A549 (cell line): ENCODE results near the gene TYRP1.

ENCODE experiments used
- CEBPB ChIP-seq, 2 experiments: fragments of >200 bp in 1 of 2; sonication (Bioruptor Twin) in 1 of 2; formaldehyde crosslinking in 1 of 2; IDR thresholded peaks; 2 replicates each; pipeline ENCODE4 v1.6.1; 2012 to 2016
- EP300 ChIP-seq, 2 experiments: fragments of >200 bp; sonication (Bioruptor Twin); formaldehyde crosslinking; IDR thresholded peaks; 2 replicates in 1 of 2; 3 replicates in 1 of 2; pipeline ENCODE4 v1.6.1; 2016 to 2017
- MYC ChIP-seq: IDR thresholded peaks from 2 replicates; pipeline ENCODE4 v1.6.1; 2012; ENCODE audit warnings: mild to moderate bottlenecking, inconsistent platforms, low read length, improper control_type of control experiment, borderline replicate concordance
- POLR2A ChIP-seq: IDR thresholded peaks from 2 replicates; pipeline ENCODE4 v1.6.1; 2012; ENCODE audit warnings: mild to moderate bottlenecking, low read length
- RFX5 ChIP-seq: fragments of 450-650 bp; IDR thresholded peaks from 2 replicates; pipeline ENCODE4 v1.7.1; 2014; ENCODE audit warnings: antibody characterized with exemption, mild to moderate bottlenecking, moderate library complexity
- TP53 ChIP-seq: fragments of 250-450 bp; sonication (Bioruptor Pico); IDR thresholded peaks from 2 replicates; pipeline ENCODE4 v1.5.0; 2021; ENCODE audit warnings: mild to moderate bottlenecking, moderate library complexity
- TF ChIP-seq, protein P1 (sequence below): fragments of >200 bp; sonication (Bioruptor Twin); formaldehyde crosslinking; IDR thresholded peaks from 3 replicates; pipeline ENCODE4 v1.5.1; 2016
- TF ChIP-seq, protein P2 (sequence below): IDR thresholded peaks from 2 replicates; pipeline ENCODE4 v1.6.1; 2012
- TF ChIP-seq, protein P3 (sequence below): fragments of 200-600 bp; sonication (generic); IDR thresholded peaks from 2 replicates; pipeline ENCODE4 v1.6.1; 2016; ENCODE audit warnings: antibody characterized with exemption, mild to moderate bottlenecking, moderate library complexity

DNA sequence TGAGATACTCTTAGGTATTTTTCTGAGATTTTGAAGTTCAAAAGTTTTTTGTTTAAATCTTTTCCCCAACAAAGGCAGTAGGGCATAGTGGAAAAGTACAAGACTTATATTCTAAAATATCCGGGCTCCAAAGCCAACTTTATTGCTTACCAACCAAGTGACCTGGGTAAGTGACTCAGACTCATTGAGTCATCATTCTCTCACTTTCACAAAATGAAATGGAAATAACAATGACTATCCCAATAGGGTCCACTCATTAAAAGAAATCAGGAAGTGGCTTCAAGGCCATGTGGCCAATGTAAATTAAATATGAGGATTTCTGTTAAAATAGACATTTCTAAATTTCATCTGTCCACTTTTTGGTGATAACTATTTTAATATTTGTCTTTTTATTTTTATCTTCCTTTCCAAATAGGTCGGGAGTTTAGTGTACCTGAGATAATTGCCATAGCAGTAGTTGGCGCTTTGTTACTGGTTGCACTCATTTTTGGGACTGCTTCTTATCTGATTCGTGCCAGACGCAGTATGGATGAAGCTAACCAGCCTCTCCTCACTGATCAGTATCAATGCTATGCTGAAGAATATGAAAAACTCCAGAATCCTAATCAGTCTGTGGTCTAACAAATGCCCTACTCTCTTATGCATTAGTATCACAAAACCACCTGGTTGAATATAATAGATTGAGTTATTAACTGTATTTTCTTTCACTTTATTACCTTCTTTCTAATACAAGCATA, 15.5 kb downstream of the TYRP1 start:
- TF ChIP-seq, protein P1, sequence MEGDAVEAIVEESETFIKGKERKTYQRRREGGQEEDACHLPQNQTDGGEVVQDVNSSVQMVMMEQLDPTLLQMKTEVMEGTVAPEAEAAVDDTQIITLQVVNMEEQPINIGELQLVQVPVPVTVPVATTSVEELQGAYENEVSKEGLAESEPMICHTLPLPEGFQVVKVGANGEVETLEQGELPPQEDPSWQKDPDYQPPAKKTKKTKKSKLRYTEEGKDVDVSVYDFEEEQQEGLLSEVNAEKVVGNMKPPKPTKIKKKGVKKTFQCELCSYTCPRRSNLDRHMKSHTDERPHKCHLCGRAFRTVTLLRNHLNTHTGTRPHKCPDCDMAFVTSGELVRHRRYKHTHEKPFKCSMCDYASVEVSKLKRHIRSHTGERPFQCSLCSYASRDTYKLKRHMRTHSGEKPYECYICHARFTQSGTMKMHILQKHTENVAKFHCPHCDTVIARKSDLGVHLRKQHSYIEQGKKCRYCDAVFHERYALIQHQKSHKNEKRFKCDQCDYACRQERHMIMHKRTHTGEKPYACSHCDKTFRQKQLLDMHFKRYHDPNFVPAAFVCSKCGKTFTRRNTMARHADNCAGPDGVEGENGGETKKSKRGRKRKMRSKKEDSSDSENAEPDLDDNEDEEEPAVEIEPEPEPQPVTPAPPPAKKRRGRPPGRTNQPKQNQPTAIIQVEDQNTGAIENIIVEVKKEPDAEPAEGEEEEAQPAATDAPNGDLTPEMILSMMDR = no peak
- TF ChIP-seq POLR2A = no peak
- TF ChIP-seq, protein P2, sequence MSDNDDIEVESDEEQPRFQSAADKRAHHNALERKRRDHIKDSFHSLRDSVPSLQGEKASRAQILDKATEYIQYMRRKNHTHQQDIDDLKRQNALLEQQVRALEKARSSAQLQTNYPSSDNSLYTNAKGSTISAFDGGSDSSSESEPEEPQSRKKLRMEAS = no peak
- TF ChIP-seq, protein P3, sequence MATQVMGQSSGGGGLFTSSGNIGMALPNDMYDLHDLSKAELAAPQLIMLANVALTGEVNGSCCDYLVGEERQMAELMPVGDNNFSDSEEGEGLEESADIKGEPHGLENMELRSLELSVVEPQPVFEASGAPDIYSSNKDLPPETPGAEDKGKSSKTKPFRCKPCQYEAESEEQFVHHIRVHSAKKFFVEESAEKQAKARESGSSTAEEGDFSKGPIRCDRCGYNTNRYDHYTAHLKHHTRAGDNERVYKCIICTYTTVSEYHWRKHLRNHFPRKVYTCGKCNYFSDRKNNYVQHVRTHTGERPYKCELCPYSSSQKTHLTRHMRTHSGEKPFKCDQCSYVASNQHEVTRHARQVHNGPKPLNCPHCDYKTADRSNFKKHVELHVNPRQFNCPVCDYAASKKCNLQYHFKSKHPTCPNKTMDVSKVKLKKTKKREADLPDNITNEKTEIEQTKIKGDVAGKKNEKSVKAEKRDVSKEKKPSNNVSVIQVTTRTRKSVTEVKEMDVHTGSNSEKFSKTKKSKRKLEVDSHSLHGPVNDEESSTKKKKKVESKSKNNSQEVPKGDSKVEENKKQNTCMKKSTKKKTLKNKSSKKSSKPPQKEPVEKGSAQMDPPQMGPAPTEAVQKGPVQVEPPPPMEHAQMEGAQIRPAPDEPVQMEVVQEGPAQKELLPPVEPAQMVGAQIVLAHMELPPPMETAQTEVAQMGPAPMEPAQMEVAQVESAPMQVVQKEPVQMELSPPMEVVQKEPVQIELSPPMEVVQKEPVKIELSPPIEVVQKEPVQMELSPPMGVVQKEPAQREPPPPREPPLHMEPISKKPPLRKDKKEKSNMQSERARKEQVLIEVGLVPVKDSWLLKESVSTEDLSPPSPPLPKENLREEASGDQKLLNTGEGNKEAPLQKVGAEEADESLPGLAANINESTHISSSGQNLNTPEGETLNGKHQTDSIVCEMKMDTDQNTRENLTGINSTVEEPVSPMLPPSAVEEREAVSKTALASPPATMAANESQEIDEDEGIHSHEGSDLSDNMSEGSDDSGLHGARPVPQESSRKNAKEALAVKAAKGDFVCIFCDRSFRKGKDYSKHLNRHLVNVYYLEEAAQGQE = no peak
- TF ChIP-seq TP53 (CRISPR knock-in tag) = no peak
- no peak for TF ChIP-seq EP300 (IDR thresholded peaks at IDR 0.05)
- no peak for TF ChIP-seq CEBPB (IDR thresholded peaks at IDR 0.05)
- TF ChIP-seq RFX5 = no peak
- no peak for TF ChIP-seq MYC
